Measurements from ENCODE around the gene HINT1.
A peak's percentile ranks its signal among the peaks of the same experiment; 100 is the strongest.

The HINT1 gene

DNA sequence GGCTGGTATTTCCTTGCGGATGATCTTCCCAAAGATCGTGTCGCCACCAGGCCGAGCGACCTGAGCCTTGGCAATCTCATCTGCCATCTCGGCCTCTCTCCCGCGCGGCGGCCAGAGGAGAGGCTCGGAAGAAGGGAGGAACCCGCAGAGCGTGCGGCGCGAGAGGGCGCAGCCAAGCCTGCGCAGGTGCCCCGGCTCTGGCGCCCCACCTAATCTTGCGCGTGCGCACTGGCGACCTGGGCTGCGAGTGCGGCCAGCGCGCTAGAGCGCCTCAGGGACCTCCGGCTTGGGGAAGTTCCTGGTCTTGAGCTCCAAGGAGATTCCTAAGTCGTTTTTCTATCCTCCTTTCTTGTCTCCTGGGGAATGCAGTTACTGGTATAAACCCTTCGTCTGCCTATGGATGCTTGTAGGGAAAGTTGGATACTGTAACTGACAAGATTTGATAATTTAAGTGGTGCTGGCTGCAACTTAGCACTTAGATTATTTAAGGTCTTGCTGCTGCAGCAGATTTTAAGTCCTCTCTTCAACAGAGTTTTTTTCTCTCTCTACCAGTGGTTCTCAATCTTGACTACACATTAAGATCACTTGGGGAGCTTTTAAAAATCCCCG, at the start of gene HINT1:
Gene HINT1, minus strand, starts transcription at position 138 of the 609 bp plus-strand sequence. Its CDS starts 51 bp downstream, at position 87.
- Histone ChIP-seq H3K9me3 (ENCODE audit: control insufficient read depth, insufficient read depth, low read length) (no peaks in the 10 kb centered on the region), H3K4me1 (ENCODE audit: control insufficient read depth, insufficient read depth, low read length) (no peaks in the 10 kb centered on the region), H3K36me3 (ENCODE audit: control insufficient read depth, insufficient read depth, low read length) (peaks cover 3% of the 10 kb centered on the region; the same call in 1 of the 2 replicates), H3K4me3 (ENCODE audit: low read length) (peak within 1 kb of the TSS; percentile 94), H3K27me3 (ENCODE audit: control insufficient read depth, insufficient read depth, low read length) (no peaks in the 10 kb centered on the region), H3K27ac (ENCODE audit: low read length) (no peak within 1 kb of the TSS)
- no CpG with 5 or more reads among the region's 33 CpGs for WGBS (ENCODE audit: insufficient coverage, insufficient read length)
- DNase-seq (ENCODE audit: low read depth, low spot score): peak; percentile 73

GRCh38 chr5:131214609-131215227, 49.7 kb upstream of the HINT1 start:
- H3K4me1 ChIP-seq (ENCODE audit: control insufficient read depth, insufficient read depth, low read length): no peaks in the 10 kb centered on the region
- WGBS (ENCODE audit: insufficient coverage, insufficient read length): no CpG with 5 or more reads among the region's 3 CpGs
- no peaks in the 10 kb centered on the region for H3K27me3 ChIP-seq (ENCODE audit: control insufficient read depth, insufficient read depth, low read length)
- H3K9me3 ChIP-seq (ENCODE audit: control insufficient read depth, insufficient read depth, low read length): no peaks in the 10 kb centered on the region
- H3K27ac ChIP-seq (ENCODE audit: low read length): no peak overlapping the region
- no peaks in the 10 kb centered on the region for H3K36me3 ChIP-seq (ENCODE audit: control insufficient read depth, insufficient read depth, low read length)
- DNase-seq (ENCODE audit: low read depth, low spot score): no peak
- H3K4me3 ChIP-seq (ENCODE audit: low read length): no peak overlapping the region

- H3K36me3 ChIP-seq (ENCODE audit: control insufficient read depth, insufficient read depth, low read length): no peaks in the 10 kb centered on the region
- no peaks in the 10 kb centered on the region for H3K27me3 ChIP-seq (ENCODE audit: control insufficient read depth, insufficient read depth, low read length)
- H3K9me3 ChIP-seq (ENCODE audit: control insufficient read depth, insufficient read depth, low read length): no peaks in the 10 kb centered on the region
- WGBS (ENCODE audit: insufficient coverage, insufficient read length): no CpG with 5 or more reads among the region's 5 CpGs
- DNase-seq (ENCODE audit: low read depth, low spot score): no peak
- no peak overlapping the region for H3K27ac ChIP-seq (ENCODE audit: low read length)
- no peaks in the 10 kb centered on the region for H3K4me1 ChIP-seq (ENCODE audit: control insufficient read depth, insufficient read depth, low read length)
- no peak overlapping the region for H3K4me3 ChIP-seq (ENCODE audit: low read length)
Observed at GRCh38 chr5:131212471-131213021, 47.5 kb upstream of the HINT1 start.

DNA sequence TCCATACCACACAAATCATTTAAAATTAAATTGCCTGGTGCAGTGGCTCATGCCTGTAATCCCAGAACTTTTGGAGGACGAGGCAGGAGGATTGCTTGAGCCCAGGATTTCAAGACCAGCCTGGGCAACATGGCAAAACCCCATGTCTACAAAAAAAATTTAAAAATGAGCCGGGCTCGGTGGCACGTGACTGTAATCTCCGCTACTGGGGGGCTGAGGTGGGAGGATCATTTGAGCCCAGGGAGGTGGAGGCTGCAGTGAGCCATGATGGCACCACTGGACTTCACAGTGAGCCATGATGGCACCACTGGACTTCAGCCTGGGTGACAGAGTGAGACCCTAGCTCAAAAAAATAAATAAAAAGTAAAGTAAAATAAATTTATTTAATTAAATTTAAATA, 46.6 kb upstream of the HINT1 start:
- H3K36me3 ChIP-seq (ENCODE audit: control insufficient read depth, insufficient read depth, low read length): no peaks in the 10 kb centered on the region
- no peak for DNase-seq (ENCODE audit: low read depth, low spot score)
- H3K4me1 ChIP-seq (ENCODE audit: control insufficient read depth, insufficient read depth, low read length): no peaks in the 10 kb centered on the region
- no peak overlapping the region for H3K4me3 ChIP-seq (ENCODE audit: low read length)
- no peaks in the 10 kb centered on the region for H3K9me3 ChIP-seq (ENCODE audit: control insufficient read depth, insufficient read depth, low read length)
- H3K27ac ChIP-seq (ENCODE audit: low read length): no peak overlapping the region
- no CpG with 5 or more reads among the region's 5 CpGs for WGBS (ENCODE audit: insufficient coverage, insufficient read length)
- H3K27me3 ChIP-seq (ENCODE audit: control insufficient read depth, insufficient read depth, low read length): no peaks in the 10 kb centered on the region

DNA sequence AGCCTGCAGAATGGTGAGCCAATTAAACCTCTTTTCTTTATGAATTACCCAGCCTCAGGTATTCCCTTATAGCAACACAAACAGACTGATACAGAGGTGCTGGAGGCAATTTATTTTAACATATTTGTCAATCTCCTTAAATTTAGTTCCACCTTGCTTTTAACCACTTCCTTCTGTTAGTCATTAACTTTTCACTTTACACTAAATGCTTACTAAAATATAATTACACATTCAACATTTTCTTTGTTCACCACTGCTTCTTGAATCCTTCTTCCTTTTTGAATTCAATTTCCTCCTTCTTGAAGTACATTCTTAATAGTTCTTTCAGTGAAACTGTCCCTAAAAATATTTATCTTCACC, 45.1 kb upstream of the HINT1 start:
- no peaks in the 10 kb centered on the region for H3K9me3 ChIP-seq (ENCODE audit: control insufficient read depth, insufficient read depth, low read length)
- H3K4me1 ChIP-seq (ENCODE audit: control insufficient read depth, insufficient read depth, low read length): no peaks in the 10 kb centered on the region
- H3K36me3 ChIP-seq (ENCODE audit: control insufficient read depth, insufficient read depth, low read length): no peaks in the 10 kb centered on the region
- H3K4me3 ChIP-seq (ENCODE audit: low read length): no peak overlapping the region
- no peaks in the 10 kb centered on the region for H3K27me3 ChIP-seq (ENCODE audit: control insufficient read depth, insufficient read depth, low read length)
- H3K27ac ChIP-seq (ENCODE audit: low read length): no peak overlapping the region
- DNase-seq (ENCODE audit: low read depth, low spot score): no peak

DNA sequence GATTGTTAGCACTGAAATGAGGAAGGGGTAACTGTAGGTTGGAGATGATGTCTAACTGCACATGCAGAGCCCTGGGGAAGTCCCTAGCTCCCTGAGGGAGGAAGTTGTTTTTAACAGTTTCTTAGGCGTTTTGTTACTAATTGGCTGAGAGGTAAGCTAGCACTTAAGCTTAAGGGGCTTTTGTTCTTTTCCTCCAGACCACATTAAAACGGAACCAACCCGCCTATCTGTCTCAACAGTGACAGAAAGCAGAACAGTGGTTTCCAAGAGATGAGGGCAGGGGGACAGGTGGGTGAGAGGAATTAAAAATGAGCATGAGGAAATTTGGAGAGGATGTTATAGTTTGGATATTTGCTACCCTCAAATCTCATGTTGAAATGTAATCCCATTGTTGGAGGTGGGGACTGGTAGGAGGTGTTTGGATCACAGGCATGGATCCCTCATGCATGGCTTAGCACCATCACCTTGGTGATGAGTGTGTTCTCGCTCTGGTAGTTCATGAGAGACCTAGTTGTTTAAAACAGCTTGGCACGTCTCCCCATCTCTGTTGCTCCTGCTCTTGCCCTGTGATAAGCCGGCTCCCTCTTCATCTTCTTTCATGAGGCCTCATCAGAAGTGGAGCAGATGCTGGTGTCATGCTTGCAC, 44.6 kb upstream of the HINT1 start:
- no peaks in the 10 kb centered on the region for H3K4me1 ChIP-seq (ENCODE audit: control insufficient read depth, insufficient read depth, low read length)
- no CpG with 5 or more reads among the region's 6 CpGs for WGBS (ENCODE audit: insufficient coverage, insufficient read length)
- no peak for DNase-seq (ENCODE audit: low read depth, low spot score)
- H3K27me3 ChIP-seq (ENCODE audit: control insufficient read depth, insufficient read depth, low read length): no peaks in the 10 kb centered on the region
- no peaks in the 10 kb centered on the region for H3K9me3 ChIP-seq (ENCODE audit: control insufficient read depth, insufficient read depth, low read length)
- H3K36me3 ChIP-seq (ENCODE audit: control insufficient read depth, insufficient read depth, low read length): no peaks in the 10 kb centered on the region
- H3K4me3 ChIP-seq (ENCODE audit: low read length): no peak overlapping the region
- no peak overlapping the region for H3K27ac ChIP-seq (ENCODE audit: low read length)

DNA sequence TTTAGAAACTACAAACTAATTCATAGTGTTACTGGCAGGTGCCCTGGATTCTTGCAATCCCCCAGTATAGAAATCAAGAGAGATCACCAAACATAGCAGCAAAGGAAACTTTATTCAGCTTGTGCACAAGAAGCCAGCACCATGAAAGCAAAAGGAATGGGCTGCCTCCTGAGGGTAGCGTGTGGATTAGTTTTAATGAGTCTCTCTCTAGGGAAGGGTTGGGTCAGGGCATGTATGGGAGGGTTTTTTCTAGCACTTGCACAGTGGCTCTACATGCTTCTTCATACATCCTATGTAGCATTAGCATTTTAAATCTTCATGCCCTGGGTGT, 44.1 kb upstream of the HINT1 start:
- Histone ChIP-seq H3K36me3 (ENCODE audit: control insufficient read depth, insufficient read depth, low read length) (no peaks in the 10 kb centered on the region), H3K9me3 (ENCODE audit: control insufficient read depth, insufficient read depth, low read length) (no peaks in the 10 kb centered on the region), H3K4me1 (ENCODE audit: control insufficient read depth, insufficient read depth, low read length) (no peaks in the 10 kb centered on the region), H3K27me3 (ENCODE audit: control insufficient read depth, insufficient read depth, low read length) (no peaks in the 10 kb centered on the region), H3K4me3 (ENCODE audit: low read length) (no peak overlapping the region), H3K27ac (ENCODE audit: low read length) (no peak overlapping the region)
- DNase-seq (ENCODE audit: low read depth, low spot score): no peak
- WGBS (ENCODE audit: insufficient coverage, insufficient read length): no CpG with 5 or more reads among the region's 1 CpG

DNA sequence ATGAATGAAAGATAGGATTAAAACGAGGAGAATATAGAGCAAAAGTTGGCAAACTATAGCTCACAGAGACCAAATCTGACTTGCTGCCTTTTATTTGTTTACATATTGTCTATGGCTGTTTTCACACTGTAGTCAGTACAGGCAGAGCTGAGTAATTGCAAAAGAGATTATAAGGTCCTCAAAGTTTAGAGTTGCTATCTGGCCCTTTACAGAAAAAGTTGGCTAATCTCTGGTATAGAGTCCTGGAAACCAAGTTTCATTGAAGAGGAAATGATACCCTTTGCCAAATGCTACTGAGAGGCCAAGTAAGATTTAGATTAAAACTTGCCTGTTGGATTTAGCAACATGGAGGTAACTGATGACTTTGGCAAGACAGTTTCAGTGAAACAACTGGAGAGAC, 41.7 kb upstream of the HINT1 start:
- no peak for DNase-seq (ENCODE audit: low read depth, low spot score)
- H3K4me3 ChIP-seq (ENCODE audit: low read length): no peak overlapping the region
- H3K27me3 ChIP-seq (ENCODE audit: control insufficient read depth, insufficient read depth, low read length): no peaks in the 10 kb centered on the region
- no peak overlapping the region for H3K27ac ChIP-seq (ENCODE audit: low read length)
- no CpG with 5 or more reads among the region's 1 CpG for WGBS (ENCODE audit: insufficient coverage, insufficient read length)
- H3K36me3 ChIP-seq (ENCODE audit: control insufficient read depth, insufficient read depth, low read length): no peaks in the 10 kb centered on the region
- no peaks in the 10 kb centered on the region for H3K9me3 ChIP-seq (ENCODE audit: control insufficient read depth, insufficient read depth, low read length)
- H3K4me1 ChIP-seq (ENCODE audit: control insufficient read depth, insufficient read depth, low read length): no peaks in the 10 kb centered on the region

DNA sequence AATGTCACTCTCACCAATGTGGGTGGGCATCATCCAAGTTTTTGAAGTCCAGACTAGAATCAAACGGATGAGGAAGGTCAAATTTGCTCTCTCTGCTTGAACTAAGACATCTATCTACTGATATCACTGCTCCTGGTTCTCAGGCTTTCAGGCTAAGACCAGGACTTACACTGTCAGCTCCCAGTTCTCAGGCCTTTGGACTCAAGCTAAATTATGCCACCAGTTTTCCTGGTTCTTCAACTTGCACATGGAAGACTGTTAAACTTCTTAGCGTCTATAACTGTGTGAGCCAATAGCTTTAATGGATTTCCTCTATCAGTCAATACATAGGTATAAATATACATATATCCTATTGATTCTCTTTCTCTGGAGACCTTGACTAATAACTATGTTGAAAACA, 41.0 kb upstream of the HINT1 start:
- Histone ChIP-seq H3K4me3 (ENCODE audit: low read length) (no peak overlapping the region), H3K4me1 (ENCODE audit: control insufficient read depth, insufficient read depth, low read length) (no peaks in the 10 kb centered on the region), H3K36me3 (ENCODE audit: control insufficient read depth, insufficient read depth, low read length) (no peaks in the 10 kb centered on the region), H3K27ac (ENCODE audit: low read length) (no peak overlapping the region), H3K27me3 (ENCODE audit: control insufficient read depth, insufficient read depth, low read length) (no peaks in the 10 kb centered on the region), H3K9me3 (ENCODE audit: control insufficient read depth, insufficient read depth, low read length) (no peaks in the 10 kb centered on the region)
- WGBS (ENCODE audit: insufficient coverage, insufficient read length): no CpG with 5 or more reads among the region's 2 CpGs
- DNase-seq (ENCODE audit: low read depth, low spot score): no peak

GRCh38 chr5:131204964-131205363, 39.9 kb upstream of the HINT1 start:
- H3K9me3 ChIP-seq (ENCODE audit: control insufficient read depth, insufficient read depth, low read length): no peaks in the 10 kb centered on the region
- H3K4me1 ChIP-seq (ENCODE audit: control insufficient read depth, insufficient read depth, low read length): no peaks in the 10 kb centered on the region
- H3K36me3 ChIP-seq (ENCODE audit: control insufficient read depth, insufficient read depth, low read length): no peaks in the 10 kb centered on the region
- DNase-seq (ENCODE audit: low read depth, low spot score): no peak
- no peaks in the 10 kb centered on the region for H3K27me3 ChIP-seq (ENCODE audit: control insufficient read depth, insufficient read depth, low read length)
- no CpG with 5 or more reads among the region's 2 CpGs for WGBS (ENCODE audit: insufficient coverage, insufficient read length)
- H3K27ac ChIP-seq (ENCODE audit: low read length): no peak overlapping the region
- H3K4me3 ChIP-seq (ENCODE audit: low read length): no peak overlapping the region

DNA sequence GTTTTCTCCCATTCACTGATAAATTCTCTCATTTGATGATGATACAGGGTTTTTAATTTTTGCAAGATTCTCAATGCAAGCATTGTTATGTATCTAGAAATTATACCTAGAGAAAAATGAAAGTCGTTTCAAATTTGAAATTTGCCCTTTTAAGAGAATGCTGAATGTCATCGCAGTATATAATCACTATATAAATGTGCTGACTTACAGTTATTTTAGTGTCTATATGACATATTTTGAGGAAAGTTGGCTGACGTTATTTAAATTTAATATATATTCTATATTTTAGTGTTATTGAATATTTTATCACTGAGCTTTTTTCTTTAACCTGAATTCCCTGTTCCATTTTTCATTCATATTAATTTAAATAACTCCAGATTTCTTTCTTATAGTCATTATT, 35.5 kb upstream of the HINT1 start:
- Histone ChIP-seq H3K4me3 (ENCODE audit: low read length) (no peak overlapping the region), H3K36me3 (ENCODE audit: control insufficient read depth, insufficient read depth, low read length) (no peaks in the 10 kb centered on the region), H3K4me1 (ENCODE audit: control insufficient read depth, insufficient read depth, low read length) (no peaks in the 10 kb centered on the region), H3K27me3 (ENCODE audit: control insufficient read depth, insufficient read depth, low read length) (no peaks in the 10 kb centered on the region), H3K27ac (ENCODE audit: low read length) (no peak overlapping the region), H3K9me3 (ENCODE audit: control insufficient read depth, insufficient read depth, low read length) (no peaks in the 10 kb centered on the region)
- no CpG with 5 or more reads among the region's 3 CpGs for WGBS (ENCODE audit: insufficient coverage, insufficient read length)
- no peak for DNase-seq (ENCODE audit: low read depth, low spot score)
